Endothelial cell of umbilical vein (primary cell): ENCODE data around the gene XRN1. TPM values are rescaled to one million over a fixed set of nuclear protein-coding genes. Genes with fewer than 3 reads are reported as not detected.

Experiments used
- BruUV-seq: library from RNA; stranded (reverse); fragments of 400-500 nt; replicated peaks from 2 replicates; lab custom pipeline; 2021; lab: Mats Ljungman, UMichigan
- CTCF ChIA-PET: fragments of 300-600, 350-600 bp; sonication (Branson Sonifier 250); formaldehyde crosslinking; loops from one replicate; lab custom pipeline; 2021; ENCODE audit warnings: antibody characterized with exemption, inconsistent platforms; lab: Charles Lee
- POLR2A ChIA-PET: fragments of 300-600, 350-600 bp; sonication (Branson Sonifier 250); formaldehyde crosslinking; loops from one replicate; lab custom pipeline; 2021; ENCODE audit warnings: antibody characterized with exemption, inconsistent platforms; lab: Charles Lee
- DNase-seq: peaks from one replicate; pipeline ENCODE4 v3.0.0-alpha.2; 2011; ENCODE audit warnings: low read depth, low spot score
- FAIRE-seq: peaks from 2 replicates; lab custom pipeline; 2011; peaks lifted over from hg19 to GRCh38; lab: Jason Lieb, UNC
- H2AFZ ChIP-seq: 2 replicates; pipeline ENCODE4 v1.6.0; 2012; ENCODE audit warnings: low read depth, low read length, control low read depth, inconsistent platforms
- H3K27ac ChIP-seq: 2 replicates; pipeline ENCODE4 v1.5.1; 2011; ENCODE audit warnings: low read depth, mild to moderate bottlenecking, control low read depth, low read length, moderate library complexity; ENCODE audit not compliant: insufficient read depth
- H3K27me3 ChIP-seq, 2 experiments: 2 replicates each; pipeline versions ENCODE4 v1.6.0 to v1.6.1; 2011; ENCODE audit warnings: low read length in 2 of 2, mixed read lengths in 1 of 2; ENCODE audit not compliant: control insufficient read depth in 2 of 2, insufficient read depth in 2 of 2
- H3K36me3 ChIP-seq, 2 experiments: 2 replicates in 1 of 2; 3 replicates in 1 of 2; pipeline ENCODE4 v1.5.1; 2011; ENCODE audit warnings: low read length in 2 of 2, mild to moderate bottlenecking in 1 of 2, moderate library complexity in 1 of 2; ENCODE audit not compliant: control insufficient read depth in 2 of 2, insufficient read depth in 2 of 2; ENCODE audit errors: extremely low read depth in 1 of 2
- H3K4me1 ChIP-seq: 3 replicates; pipeline ENCODE4 v1.5.1; 2011; ENCODE audit warnings: mild to moderate bottlenecking, low read length; ENCODE audit not compliant: control insufficient read depth, insufficient read depth; ENCODE audit errors: extremely low read depth
- H3K4me2 ChIP-seq: 2 replicates; pipeline ENCODE4 v1.6.1; 2011; ENCODE audit warnings: low read length, control low read depth, mixed read lengths; ENCODE audit not compliant: insufficient read depth
- H3K4me3 ChIP-seq, 3 experiments: fragments of 200-600 bp in 1 of 3; sonication (generic), shearing (Covaris generic) in 1 of 3; replicated peaks in 1 of 3; 2 replicates each; pipeline ENCODE4 v1.5.1; 2011 to 2016; ENCODE audit warnings: control low read depth in 3 of 3, low read length in 3 of 3, mild to moderate bottlenecking in 2 of 3, inconsistent platforms in 1 of 3, low read depth in 1 of 3, moderate library complexity in 1 of 3; ENCODE audit not compliant: insufficient read depth in 1 of 3
- H3K79me2 ChIP-seq: 2 replicates; pipeline ENCODE4 v1.6.0; 2012; ENCODE audit warnings: low read length, inconsistent platforms; ENCODE audit not compliant: control insufficient read depth, insufficient read depth
- H3K9ac ChIP-seq: replicated peaks from 2 replicates; pipeline ENCODE3; 2011; ENCODE audit warnings: low read length, control low read depth; ENCODE audit not compliant: insufficient read depth; ENCODE audit errors: extremely low read depth
- H3K9me1 ChIP-seq: replicated peaks from 3 replicates; pipeline ENCODE4 v1.6.0; 2011; ENCODE audit warnings: mild to moderate bottlenecking, low read length; ENCODE audit not compliant: control insufficient read depth, insufficient read depth; ENCODE audit errors: extremely low read depth
- H3K9me3 ChIP-seq: replicated peaks from 2 replicates; pipeline ENCODE4 v1.5.1; 2012; ENCODE audit warnings: low read length, inconsistent platforms; ENCODE audit not compliant: control insufficient read depth, insufficient read depth
- H4K20me1 ChIP-seq: replicated peaks from 2 replicates; pipeline ENCODE3; 2011; ENCODE audit warnings: mild to moderate bottlenecking, low read length; ENCODE audit not compliant: control insufficient read depth, insufficient read depth; ENCODE audit errors: extremely low read depth
- CTCF ChIP-seq, 2 donors: IDR thresholded peaks; 1 replicate in 1 of 2; 2 replicates in 1 of 2; pipeline ENCODE4 v1.5.1; 2011; ENCODE audit warnings: low read length in 2 of 2, mild to moderate bottlenecking in 2 of 2, moderate library complexity in 2 of 2, control low read depth in 1 of 2, inconsistent platforms in 1 of 2, low read depth in 1 of 2; ENCODE audit not compliant: insufficient read depth in 1 of 2; ENCODE audit errors: extremely low read depth in 1 of 2
- EZH2 ChIP-seq: IDR thresholded peaks from 2 replicates; pipeline ENCODE4 v1.6.1; 2012; ENCODE audit warnings: borderline replicate concordance, low read depth, mild to moderate bottlenecking, moderate library complexity, low read length, inconsistent platforms; ENCODE audit not compliant: severe bottlenecking
- FOS ChIP-seq: IDR thresholded peaks from 2 replicates; pipeline ENCODE4 v1.6.1; 2011; ENCODE audit warnings: mild to moderate bottlenecking, low read length, moderate library complexity, borderline replicate concordance; ENCODE audit not compliant: insufficient read depth
- GATA2 ChIP-seq: IDR thresholded peaks from 2 replicates; pipeline ENCODE4 v1.7.0; 2011; ENCODE audit warnings: low read depth, mild to moderate bottlenecking, moderate library complexity, mixed read lengths, low read length; ENCODE audit not compliant: insufficient read length, insufficient read depth
- JUN ChIP-seq: IDR thresholded peaks from 2 replicates; pipeline ENCODE4 v1.6.1; 2011; ENCODE audit warnings: borderline replicate concordance, low read depth; ENCODE audit not compliant: insufficient read length, insufficient read depth
- MAX ChIP-seq: IDR thresholded peaks from 2 replicates; pipeline ENCODE4 v1.6.1; 2011; ENCODE audit not compliant: insufficient read depth, insufficient read length
- MYC ChIP-seq: IDR thresholded peaks from one replicate; pipeline ENCODE4 v1.6.1; 2011; ENCODE audit warnings: mild to moderate bottlenecking, low read depth, low read length
- POLR2A ChIP-seq: IDR thresholded peaks from 2 replicates; pipeline ENCODE4 v1.6.1; 2012; ENCODE audit warnings: low read depth, mild to moderate bottlenecking, control low read depth, low read length
- POLR2AphosphoS5 ChIP-seq: IDR thresholded peaks from 2 replicates; pipeline ENCODE4 v1.6.1; 2012; ENCODE audit warnings: low read depth, mild to moderate bottlenecking, control low read depth, low read length, moderate library complexity; ENCODE audit not compliant: insufficient read depth
- dilution Hi-C: fragments of 300-500 bp; cut with MboI; formaldehyde crosslinking; loops from one replicate; pipeline ENCODE4 v1.15.0; 2019; ENCODE audit warnings: low sequenced_read_pairs; ENCODE audit not compliant: extremely low pct_ligation_motif_present
- intact Hi-C: fragments of 100-400 bp; cut with micrococcal nuclease; formaldehyde crosslinking; loops from one replicate; pipeline ENCODE4 v1.10.0; 2022
- polyA plus RNA-seq, 4 experiments: library from polyadenylated mRNA; depleted of rRNA in 3 of 4; stranded (reverse) in 3 of 4; unstranded in 1 of 4; fragments of >200 nt; gene quantifications; 2 replicates each; pipeline versions ENCODE4 v1.2.1 to v1.2.3, GENCODE V29; 2011 to 2012; ENCODE audit warnings: missing spikeins in 1 of 4
- total RNA-seq: library from RNA; stranded (reverse); gene quantifications from 2 replicates; pipeline ENCODE4 v1.2.3, GENCODE V29; 2021

Gene XRN1
- total and polyA plus RNA-seq, 2 donors (not counting 3 experiments of a cell fraction or from before 2014, with no cell fraction given), result 4.4 to 40.0 TPM

- DNase-seq, result no peak
- no peak overlapping the region for H3K9ac ChIP-seq
- H3K79me2 ChIP-seq, result no peaks in the 10 kb centered on the region
- no peak overlapping the region for H3K27ac ChIP-seq
- no peaks in the 10 kb centered on the region for H3K27me3 ChIP-seq
- dilution Hi-C loops, result no loop called here
- no peaks in the 10 kb centered on the region for H3K9me3 ChIP-seq
- no peaks in the 10 kb centered on the region for H3K4me1 ChIP-seq
- no peak overlapping the region for H3K4me3 ChIP-seq
- H3K9me1 ChIP-seq, result no peaks in the 10 kb centered on the region
- no peak overlapping the region for H2AFZ ChIP-seq
- no peak for TF ChIP-seq POLR2AphosphoS5
- TF ChIP-seq FOS, result no peak
- no peak for TF ChIP-seq MYC
- no peak for TF ChIP-seq EZH2
- TF ChIP-seq JUN, result no peak
- no peak for TF ChIP-seq GATA2
- TF ChIP-seq CTCF (IDR thresholded peaks at IDR 0.05; ENCODE audit: extremely low read depth in 1 of 2, insufficient read depth in 1 of 2, low read depth in 1 of 2, low read length in 2 of 2), result no peak
- no peak for TF ChIP-seq MAX
- TF ChIP-seq POLR2A, result no peak
- intact Hi-C loops, result no loop called here
- H4K20me1 ChIP-seq, result no peaks in the 10 kb centered on the region
- H3K4me2 ChIP-seq, result no peak overlapping the region
- no peak for FAIRE-seq
- CTCF ChIA-PET, result no interaction called here
- POLR2A ChIA-PET, result no interaction called here
- H3K36me3 ChIP-seq, result peaks cover 0 to 2% of the 10 kb centered on the region in 2 experiments
- no TSS peak for BruUV-seq
Measured at GRCh38 chr3:142460689-142461088, 12.9 kb upstream of the XRN1 start.
